ENCODE measurements around the gene KRT39.

KRT39 gene

DNA sequence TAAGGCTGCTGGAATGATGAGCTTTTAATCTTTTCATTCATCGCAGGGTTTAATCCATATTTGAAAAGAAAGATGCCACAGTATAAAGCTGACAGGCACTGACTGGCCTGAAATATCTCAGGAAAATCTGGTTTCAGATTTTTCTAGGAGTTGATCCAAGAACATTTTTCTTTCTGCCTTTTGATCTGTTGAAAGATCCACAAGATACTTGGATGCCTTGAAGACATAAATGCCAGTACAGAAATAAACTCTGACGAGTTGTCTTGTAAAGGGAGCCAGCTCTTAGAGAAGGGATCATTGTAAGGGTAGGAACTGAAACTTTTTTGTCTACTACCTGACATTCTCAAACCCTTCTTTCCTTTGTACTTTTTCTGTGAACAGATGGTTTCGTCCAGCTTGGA is 56.3 kb downstream of the KRT39 start:
- H3K4me1 ChIP-seq, result peaks cover 0 to 29% (median 16%) of the 10 kb centered on the region in 4 donors
- H3K4me3 ChIP-seq, result no peak overlapping the region
- no peak for DNase-seq
- H3K36me3 ChIP-seq, result no peaks in the 10 kb centered on the region
- intact Hi-C loops (cut with DNase I; ENCODE audit: low total_unique reads), result loop anchor here (10.0 kb wide), 1 partner anchor 414 kb away; no protein-coding TSS in a partner anchor
- peak overlapping the region; percentile 23 to 59 for H3K27ac ChIP-seq
- TF ChIP-seq, protein P1, sequence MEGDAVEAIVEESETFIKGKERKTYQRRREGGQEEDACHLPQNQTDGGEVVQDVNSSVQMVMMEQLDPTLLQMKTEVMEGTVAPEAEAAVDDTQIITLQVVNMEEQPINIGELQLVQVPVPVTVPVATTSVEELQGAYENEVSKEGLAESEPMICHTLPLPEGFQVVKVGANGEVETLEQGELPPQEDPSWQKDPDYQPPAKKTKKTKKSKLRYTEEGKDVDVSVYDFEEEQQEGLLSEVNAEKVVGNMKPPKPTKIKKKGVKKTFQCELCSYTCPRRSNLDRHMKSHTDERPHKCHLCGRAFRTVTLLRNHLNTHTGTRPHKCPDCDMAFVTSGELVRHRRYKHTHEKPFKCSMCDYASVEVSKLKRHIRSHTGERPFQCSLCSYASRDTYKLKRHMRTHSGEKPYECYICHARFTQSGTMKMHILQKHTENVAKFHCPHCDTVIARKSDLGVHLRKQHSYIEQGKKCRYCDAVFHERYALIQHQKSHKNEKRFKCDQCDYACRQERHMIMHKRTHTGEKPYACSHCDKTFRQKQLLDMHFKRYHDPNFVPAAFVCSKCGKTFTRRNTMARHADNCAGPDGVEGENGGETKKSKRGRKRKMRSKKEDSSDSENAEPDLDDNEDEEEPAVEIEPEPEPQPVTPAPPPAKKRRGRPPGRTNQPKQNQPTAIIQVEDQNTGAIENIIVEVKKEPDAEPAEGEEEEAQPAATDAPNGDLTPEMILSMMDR (IDR thresholded peaks at IDR 0.05), result no peak
- no peaks in the 10 kb centered on the region for H3K9me3 ChIP-seq
- peaks cover 0 to 2% of the 10 kb centered on the region in 2 donors for H3K27me3 ChIP-seq

DNA sequence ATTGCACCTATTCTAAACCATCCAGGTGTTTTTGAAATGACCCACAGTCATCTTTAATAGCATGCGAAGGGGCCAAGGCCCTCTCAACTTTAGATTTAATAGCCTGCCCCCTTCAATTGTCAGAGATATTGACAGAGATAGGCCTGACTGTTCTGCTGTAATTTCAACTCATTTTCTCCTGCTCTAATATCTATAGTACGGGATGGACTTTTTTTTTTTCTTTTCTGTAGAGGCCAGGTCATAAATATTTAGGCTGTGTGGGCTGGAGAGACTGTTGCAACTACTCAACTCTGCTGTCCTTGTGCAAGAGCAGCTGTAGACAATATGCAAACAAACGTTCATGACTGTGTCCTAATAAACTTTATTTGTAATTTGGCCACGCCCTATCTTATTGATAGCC is 57.0 kb downstream of the KRT39 start:
- Histone ChIP-seq H3K9me3 (no peaks in the 10 kb centered on the region), H3K27me3 (peaks cover 0 to 7% of the 10 kb centered on the region in 2 donors), H3K27ac (peak overlapping the region; percentile 23 to 59), H3K4me1 (peaks cover 0 to 29% (median 14%) of the 10 kb centered on the region in 4 donors), H3K36me3 (no peaks in the 10 kb centered on the region), H3K4me3 (no peak overlapping the region)
- no peak for DNase-seq
- intact Hi-C loops (cut with DNase I; ENCODE audit: low total_unique reads), result loop anchor here (5.0 to 10.0 kb wide), 5 partner anchors 105 to 753 kb away; no protein-coding TSS in a partner anchor
- TF ChIP-seq, protein P1 (IDR thresholded peaks at IDR 0.05), result no peak

DNA sequence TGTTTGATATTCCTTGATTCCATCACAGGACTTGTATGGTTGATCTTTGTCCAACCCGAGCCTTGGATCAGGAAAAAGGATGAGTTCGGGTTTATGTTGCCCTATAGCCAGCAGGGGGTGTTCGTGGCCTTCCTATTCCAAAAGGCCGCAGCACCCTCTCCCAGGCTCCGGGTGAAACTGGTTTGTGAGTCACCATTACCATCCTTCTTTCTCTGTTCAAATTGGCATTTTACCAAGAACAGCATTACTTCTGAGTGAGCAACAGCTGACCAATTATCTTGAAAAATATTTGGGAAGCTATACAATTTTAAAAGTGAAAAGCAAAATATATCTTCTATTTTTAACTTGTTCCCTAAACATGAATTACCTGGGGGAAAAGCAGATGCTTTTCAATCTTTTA is 57.4 kb downstream of the KRT39 start:
- Histone ChIP-seq H3K36me3 (no peaks in the 10 kb centered on the region), H3K27me3 (peaks cover 0 to 7% of the 10 kb centered on the region in 2 donors), H3K4me3 (no peak overlapping the region), H3K9me3 (no peaks in the 10 kb centered on the region), H3K4me1 (peaks cover 0 to 29% (median 14%) of the 10 kb centered on the region in 4 donors), H3K27ac (peak overlapping the region; percentile 23 to 59)
- peak; percentile 79 to 89 for DNase-seq
- intact Hi-C loops (cut with DNase I; ENCODE audit: low total_unique reads), result loop anchor here (5.0 to 10.0 kb wide), 4 partner anchors 105 to 753 kb away; no protein-coding TSS in a partner anchor
- TF ChIP-seq, protein P1 (IDR thresholded peaks at IDR 0.05), result peak; percentile 70 to 86

Measured in tibial artery (tissue), 4 donors.